Metanephros (tissue), 2 donors: ENCODE results near the gene CCDC124. TPM values are rescaled to one million over a fixed set of nuclear protein-coding genes. Genes with fewer than 3 reads are reported as not detected.

ENCODE experiments used
- small RNA-seq: library from RNA; depleted of rRNA; stranded (forward); fragments of <200 nt; gene quantifications from one replicate; pipeline ENCODE3, GENCODE V24; 2014; ENCODE audit warnings: low replicate concordance
- total RNA-seq: library from RNA; depleted of rRNA; stranded (reverse); fragments of >200 nt; gene quantifications from one replicate; pipeline ENCODE4 v1.2.3, GENCODE V29; 2014

Gene CCDC124
- total RNA-seq = 26.9 TPM

GRCh38 chr19:17932485-17933338 lies at the start of gene CCDC124:
Gene CCDC124, plus strand, starts transcription at chr19:17933015. Its CDS starts 3,406 bp downstream, at chr19:17936421.

GRCh38 chr19:17966550-17967256 lies 33.9 kb downstream of the CCDC124 start, which contains the start of gene KCNN1:
Gene KCNN1, plus strand, starts transcription at chr19:17967107. Its CDS starts 6,782 bp downstream, at chr19:17973889.

Small RNA genes lying within 50 kb of the gene (small RNA-seq; reads per million reads assigned to genes)
- not detected for gene RNA5SP468

Other genes with a start within 250 kb of the CCDC124 start
- gene UNC13A, start 244.7 kb upstream of the CCDC124 start, total RNA-seq = 0.41 TPM
- 50.0 TPM for gene MAP1S, start 213.5 kb upstream of the CCDC124 start, total RNA-seq
- 4.7 TPM for gene FCHO1, start 181.5 kb upstream of the CCDC124 start, total RNA-seq
- gene B3GNT3, start 137.9 kb upstream of the CCDC124 start, total RNA-seq = 7.4 TPM
- gene INSL3, start 111.5 kb upstream of the CCDC124 start, total RNA-seq = not detected
- gene JAK3, start 85.0 kb upstream of the CCDC124 start, total RNA-seq = 11.7 TPM
- 1,207 TPM for gene RPL18A, start 73.1 kb upstream of the CCDC124 start, total RNA-seq
- gene SLC5A5, start 61.1 kb upstream of the CCDC124 start, total RNA-seq = not detected
- gene KCNN1, start 34.1 kb downstream of the CCDC124 start, total RNA-seq = 5.7 TPM
- 16.6 TPM for gene ARRDC2, start 75.2 kb downstream of the CCDC124 start, total RNA-seq
- 1.3 TPM for gene IL12RB1, start 153.9 kb downstream of the CCDC124 start, total RNA-seq
- 10.4 TPM for gene MAST3, start 164.8 kb downstream of the CCDC124 start, total RNA-seq
- 14.0 TPM for gene PIK3R2, start 220.1 kb downstream of the CCDC124 start, total RNA-seq
- 57.0 TPM for gene IFI30, start 240.8 kb downstream of the CCDC124 start, total RNA-seq